NCI-H510A treated with DMSO at 0.1 percent for 48 hours (cell line): ENCODE measurements around the gene CPED1.
A peak's percentile ranks its signal among the peaks of the same experiment; 100 is the strongest.
"Not testable (repeated sequence)": the region's sequence is repeated elsewhere in the genome, so short reads cannot be mapped to it uniquely, and the experiment has no call there.

Experiments used
- DNase-seq: peaks from one replicate; lab custom pipeline; 2025; lab: John Stamatoyannopoulos, UW

The CPED1 gene

DNA sequence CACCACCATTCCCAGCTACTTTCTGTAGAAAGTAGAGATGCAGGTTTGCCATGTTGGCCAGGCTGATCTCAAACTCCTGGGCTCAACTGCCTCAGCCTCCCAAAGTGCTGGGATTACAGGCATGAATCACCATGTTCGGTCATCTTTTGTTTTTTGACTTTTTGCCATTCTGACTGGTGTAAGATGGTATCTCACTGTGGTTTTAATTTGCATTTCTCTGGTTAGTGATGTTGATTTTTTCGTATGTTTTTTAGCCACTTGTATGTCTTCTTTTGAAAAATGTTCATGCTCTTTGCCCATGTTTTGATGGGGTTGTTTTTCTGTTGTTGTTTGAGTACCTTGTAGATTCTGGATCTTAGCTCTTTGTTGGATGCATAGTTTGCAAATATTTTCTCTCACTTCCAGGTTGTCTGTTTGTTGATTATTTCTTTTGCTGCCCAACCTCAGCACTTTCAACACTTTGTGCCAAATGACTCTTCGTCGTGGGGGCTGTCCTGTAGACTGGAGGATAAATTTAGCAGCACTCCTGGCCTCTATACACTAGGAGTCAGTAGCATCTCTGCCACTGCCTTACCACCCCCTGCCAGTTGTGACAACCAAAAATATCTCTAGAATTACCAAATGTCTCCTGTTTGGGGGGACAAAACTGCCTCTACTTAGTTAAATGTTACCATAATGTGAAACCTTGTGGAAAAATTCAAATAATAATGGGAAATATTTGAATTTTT, 6.5 kb upstream of the CPED1 start:
- DNase-seq: no peak

DNA sequence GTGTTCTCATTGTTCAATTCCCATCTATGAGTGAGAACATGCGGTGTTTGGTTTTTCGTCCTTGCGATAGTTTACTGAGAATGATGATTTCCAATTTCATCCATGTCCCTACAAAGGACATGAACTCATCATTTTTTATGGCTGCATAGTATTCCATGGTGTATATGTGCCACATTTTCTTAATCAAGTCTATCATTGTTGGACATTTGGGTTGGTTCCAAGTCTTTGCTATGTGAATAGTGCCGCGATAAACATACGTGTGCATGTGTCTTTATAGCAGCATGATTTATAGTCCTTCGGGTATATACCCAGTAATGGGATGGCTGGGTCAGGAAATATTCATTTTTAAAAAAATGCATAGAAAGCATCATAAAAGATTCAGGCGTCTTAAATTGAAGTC, 4.9 kb upstream of the CPED1 start:
- DNase-seq: not testable (repeated sequence)

DNA sequence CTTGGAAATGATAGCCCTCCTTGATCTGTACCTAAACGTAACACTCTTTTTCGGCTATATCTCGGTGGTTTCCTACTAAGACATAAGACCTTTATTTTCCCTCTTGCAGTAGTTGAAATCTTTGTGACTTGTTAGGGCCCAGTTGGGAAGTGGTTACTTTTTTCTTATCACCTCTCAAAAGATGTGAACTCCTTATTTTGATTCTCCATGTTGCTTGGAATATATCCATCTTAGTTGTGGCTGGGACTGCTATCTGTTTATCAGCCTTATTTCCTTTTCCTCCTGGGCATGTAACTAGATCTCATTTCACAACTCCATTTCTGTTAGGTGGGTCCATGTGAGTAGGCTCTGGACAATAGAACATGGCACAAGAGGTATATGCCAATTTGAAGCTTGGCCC, 4.1 kb upstream of the CPED1 start:
- no peak for DNase-seq

DNA sequence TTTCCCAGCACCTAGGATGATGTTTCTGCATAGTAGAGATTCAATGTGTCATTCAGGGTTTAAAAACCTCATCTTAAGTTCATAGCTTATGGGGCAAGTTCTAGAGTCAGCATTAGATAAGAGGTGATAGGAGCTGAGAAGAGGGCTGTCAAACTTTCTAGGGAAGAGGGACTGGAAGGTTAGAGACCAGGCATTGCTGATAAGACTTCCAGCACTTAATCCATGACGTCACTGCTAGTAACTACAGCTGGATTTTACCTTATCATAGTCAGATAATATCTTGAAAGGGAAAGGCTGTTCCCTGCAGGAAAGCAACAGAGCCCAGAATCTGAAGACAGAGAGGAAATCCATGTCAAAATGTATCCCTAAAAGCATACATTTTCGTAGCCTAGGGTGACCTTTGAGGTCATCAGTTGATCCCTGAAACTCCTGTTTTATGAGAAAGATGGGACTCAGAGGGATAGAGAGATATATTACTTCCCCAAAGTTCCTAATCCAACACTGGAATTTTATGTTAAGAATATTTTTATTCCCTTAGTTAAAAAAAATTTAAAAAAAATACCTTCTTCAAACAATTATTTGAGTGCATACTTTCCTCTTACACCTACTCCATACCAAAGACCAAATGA, 3.3 kb upstream of the CPED1 start:
- DNase-seq: no peak

DNA sequence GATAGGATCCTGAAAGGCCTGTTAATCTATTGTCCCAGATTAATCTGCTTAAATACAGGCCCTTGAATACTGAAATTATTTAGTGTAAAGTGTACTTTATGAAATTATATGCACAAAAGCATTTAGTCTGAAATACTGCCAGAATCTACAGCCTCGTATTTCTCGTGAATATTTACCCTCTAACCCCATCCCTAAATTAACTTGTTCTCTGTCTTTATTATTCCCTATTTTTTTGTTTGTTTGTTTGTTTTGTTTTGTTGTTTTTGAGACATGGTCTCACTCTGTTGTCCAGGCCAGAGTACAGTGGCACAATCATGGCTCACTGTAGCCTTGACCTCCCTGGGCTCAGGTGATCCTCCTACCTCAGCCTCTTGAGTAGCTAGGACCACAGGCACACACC, 2.7 kb upstream of the CPED1 start:
- DNase-seq: no peak

DNA sequence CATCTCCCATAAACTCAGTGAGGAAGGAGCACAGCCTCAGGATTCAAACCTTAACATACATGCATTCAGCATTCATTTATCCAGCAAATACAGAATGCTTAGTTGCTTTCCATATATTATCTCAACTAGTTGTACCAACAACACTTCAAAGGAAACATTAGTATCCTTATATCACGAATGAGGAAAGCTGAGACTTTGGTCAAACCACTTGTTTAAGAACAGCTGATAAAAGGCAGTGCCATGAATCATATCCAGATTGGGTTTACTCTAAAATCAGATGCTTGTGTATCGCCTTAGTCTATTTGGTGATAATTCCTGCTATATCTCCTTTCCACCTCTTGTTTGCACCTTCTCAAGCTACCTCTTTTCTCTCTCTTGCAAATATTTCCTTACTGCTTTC, 1.9 kb upstream of the CPED1 start:
- DNase-seq: no peak

DNA sequence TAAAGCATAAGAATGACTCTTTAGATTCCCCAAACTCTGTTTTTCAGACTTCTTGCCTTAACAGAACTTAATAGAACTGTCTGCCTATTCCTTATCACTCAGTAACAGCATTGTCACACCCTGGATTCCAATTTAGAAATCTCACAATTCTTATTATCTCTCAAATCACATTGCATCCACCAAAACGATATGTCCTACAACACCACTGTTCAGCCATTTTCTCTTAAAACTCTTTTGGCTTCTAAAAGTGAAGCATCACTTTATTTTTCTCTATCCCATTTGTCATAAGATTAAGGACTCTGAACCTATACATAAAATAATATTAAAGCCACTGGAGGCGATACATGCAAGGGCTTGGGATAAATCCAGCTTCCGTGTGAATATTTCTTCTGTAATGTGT, 1.2 kb upstream of the CPED1 start:
- DNase-seq: no peak

DNA sequence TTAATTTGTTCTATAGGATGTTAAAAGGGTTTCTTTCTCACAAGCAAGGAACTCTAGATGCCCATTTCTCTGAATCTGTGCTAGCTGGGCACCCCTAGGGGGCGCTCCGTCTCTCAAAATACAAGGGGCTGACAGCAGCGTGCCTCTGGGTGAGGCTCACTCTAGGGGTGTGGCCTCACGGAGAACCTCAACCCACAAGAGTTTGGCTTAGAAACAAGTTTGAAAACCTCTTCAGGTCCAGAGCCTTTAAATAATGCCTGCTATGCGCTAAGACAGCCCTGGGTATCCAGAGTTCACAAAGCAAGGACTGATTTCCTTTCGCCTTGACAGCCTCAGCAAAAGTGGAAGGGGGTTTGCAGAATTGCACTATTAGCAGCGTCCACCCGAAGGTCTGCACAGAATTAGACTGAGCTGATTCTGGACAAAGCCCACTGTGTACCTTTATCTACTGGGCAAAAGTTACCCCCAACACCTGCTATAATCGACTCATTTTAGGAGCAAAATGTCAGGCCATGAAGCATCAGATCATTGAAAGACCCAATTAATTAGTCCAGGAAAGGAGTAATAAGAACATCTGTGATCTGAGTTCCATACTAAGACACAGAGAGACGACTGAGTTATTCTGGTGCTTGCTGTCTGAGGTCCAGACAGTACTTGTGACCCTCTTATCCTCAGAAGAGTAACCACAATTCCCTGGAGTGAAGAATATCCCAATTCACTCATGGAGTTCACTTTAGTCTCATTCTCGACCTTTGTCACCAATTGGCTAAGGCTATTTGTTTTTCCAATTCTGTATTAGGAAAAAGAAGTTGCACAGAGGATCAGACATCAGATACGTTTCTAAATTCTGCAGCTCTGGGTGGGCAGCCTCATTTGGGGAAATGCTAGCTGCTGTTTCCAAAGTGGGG, 574 bp upstream of the CPED1 start:
- DNase-seq: peak; percentile 66

DNA sequence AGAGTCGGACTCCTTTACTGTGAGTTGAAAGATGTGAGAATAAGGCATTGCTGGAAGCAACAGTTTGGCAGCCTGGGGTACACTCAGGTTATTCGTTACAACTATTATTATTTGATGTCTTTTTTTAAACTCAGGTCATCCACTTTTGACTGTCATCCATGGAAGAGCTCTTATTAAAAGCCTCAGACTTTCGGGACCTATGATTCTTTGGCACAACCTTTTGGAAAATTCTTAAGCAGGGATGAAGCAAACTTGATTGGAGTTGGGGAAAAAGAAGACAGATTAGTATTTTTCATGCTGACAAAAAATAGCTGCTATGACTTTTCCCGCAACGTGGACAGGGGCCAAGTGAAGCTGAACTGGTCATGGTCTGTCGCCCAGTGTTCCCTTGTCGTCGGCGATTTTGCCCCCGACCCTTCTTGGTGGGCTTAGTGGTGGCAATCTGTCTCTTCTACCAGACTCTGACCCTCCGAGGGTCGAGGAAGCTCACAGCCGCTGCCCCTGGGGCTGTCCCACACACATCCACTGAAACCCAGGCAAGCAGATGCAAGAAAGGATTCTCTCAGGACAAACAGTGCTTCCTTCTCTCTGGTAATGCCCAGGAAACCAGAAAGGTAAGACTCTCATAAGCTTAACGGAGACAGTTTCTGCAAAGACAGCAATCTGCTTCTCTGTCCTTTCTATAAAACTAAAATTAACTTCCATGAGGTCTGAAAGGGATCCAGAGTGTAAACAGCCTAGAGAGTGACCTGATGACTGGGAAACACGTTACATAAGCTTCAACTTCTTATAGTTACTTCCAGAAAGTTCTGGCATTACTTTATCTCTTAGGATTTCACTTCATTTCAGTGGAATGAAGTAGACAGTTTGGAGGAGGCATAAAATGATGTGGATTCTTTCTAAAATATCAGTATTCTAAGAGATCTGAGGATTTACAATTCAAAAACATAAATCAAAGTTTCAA, 1.0 kb downstream of the CPED1 start:
- no peak for DNase-seq

DNA sequence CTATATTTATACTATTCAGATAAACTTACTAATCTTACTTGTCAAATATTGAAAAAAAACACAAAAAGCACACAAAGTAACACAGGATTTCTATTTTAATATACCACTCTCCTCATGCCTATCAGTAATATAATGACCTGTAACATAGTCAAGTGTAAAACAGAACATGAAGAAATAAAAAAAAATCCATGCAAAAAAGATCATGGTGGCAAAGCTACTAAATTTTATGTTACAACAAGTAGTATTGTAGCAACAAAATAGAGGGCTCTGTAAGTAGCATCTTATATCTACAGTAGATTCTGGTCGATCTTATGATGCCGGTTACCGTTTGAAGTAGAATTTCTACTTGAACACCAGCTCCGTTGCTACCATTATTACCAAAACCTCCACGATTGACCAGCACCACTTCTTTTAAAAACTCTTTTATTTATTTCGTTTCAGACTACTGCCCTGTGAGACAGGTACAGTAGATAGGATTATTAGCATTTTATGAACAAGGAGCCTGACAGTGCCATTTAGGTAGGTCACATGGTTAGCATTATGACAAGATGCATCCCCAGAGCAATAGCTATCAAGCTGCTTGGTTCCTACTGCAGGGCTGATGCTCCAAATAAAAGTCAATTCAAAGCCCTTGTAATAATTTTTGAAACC, 2.1 kb downstream of the CPED1 start:
- no peak for DNase-seq

DNA sequence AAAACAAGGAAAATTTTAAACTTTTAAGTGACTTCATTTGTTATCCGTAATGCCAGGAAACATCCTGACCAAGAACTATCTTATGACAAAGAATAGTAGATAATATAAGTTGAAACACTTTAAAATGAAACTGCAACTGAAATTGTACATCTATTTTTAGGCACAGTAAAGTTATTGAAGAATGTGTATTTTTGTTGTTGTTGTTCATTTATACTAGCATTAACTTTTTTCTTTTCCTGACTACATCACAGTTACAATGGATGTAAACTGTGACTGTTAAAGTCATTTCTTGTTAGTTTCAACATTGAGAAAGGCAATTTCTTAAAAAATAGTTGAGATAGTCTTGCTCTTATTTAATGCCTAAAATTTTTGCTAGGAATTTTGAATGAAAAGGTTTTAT, 2.6 kb downstream of the CPED1 start:
- no peak for DNase-seq

DNA sequence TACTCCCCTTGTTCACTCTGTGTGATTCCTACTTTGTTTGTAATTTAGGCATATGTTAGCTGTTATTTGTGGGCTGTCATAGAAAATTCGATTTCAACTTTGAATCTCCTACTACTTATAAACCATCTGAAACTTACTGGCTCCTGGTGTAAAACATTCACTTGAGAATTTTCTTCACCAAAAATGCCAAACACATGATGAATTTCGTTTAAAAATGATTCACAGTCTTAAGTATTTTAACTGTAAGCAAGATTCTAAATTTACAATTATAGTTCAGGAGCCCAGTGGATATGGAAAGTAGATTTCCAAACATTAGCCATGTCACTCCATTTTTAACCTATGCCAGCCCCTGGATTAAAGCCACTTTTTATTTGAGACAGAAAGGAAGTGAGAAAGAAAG, 3.1 kb downstream of the CPED1 start:
- no peak for DNase-seq

DNA sequence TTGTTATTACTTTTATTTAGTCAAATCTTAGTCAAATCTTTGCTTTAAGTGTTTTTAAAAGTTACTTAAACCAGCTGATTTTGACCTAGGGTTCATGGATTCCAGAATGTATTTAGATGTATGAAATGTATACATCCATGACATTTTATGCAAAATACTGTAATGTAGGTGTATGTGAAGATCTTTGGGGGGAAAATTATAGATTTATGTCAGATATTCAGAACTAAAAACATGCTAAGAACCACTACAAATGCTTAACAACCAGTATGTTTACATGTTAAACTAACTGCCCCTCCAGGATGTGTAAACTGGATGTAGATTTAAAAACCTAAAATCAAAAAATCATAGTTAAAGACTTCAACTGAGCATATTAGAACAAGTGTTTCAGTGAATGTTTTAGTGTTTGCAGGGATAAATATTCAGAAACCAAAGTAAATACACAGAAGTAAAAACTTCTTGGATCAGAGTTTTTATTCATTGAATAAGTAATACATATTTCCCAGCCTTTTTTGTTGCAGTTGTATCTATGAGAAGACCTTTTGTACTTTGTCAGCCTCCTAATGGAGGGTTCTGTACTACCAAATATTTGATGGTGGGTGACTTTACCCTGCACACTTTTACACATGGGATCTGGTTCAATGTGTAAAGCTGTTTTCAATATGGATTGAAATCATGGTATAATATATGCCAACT, 3.9 kb downstream of the CPED1 start:
- DNase-seq: no peak

DNA sequence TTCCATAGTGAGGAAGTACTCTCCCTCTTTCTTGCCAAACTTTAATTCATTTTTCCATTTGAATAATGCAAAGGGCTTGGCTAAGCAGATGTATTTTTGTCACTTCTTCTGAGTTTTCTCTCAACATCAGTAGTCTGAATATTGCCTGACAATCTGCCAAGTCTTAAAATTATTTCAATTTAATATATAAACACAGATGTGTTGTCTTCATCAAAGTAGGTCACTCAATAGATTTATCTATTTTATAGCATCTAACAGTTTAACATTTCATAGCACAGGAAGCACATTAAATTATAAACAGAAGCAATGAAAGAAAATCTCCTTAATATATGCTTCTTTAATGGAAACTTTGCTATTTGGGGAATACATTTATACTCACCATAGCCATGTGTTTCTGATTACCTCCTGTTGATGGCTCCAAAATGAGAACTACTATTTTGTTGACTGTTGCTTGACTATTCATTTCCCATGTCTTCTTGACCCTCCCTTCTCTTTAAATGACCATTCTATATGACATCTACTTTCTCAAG, 4.5 kb downstream of the CPED1 start:
- no peak for DNase-seq

DNA sequence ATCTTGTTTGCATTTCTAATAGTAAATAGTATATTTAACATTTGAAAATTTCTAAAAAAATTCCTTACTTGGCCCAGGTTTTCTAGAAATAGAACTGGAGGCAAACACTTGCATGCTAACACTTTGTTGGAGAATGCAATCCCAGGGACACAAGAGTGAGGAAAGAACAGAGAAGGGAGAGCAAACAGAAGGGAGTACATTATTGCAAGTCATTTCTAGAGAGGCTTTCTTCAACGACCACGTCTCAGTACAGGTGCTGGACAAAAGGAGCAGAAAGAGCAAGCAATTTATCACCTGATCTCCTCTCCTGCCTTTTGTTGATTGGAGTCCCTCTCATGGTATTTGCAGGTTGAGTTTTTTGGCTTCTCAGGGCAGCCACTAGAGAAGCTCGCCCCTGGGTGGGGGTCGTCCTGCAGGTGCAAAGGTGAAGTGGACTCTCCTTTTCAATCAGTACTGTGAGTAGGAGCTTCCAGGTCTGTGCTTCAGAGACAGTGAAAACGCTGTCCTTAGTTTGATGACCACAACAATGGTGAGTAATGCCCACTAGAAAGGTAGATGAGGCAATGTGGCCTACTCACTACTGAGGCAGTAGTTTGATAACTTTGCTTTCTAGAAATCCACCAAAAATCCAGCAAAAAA, 5.2 kb downstream of the CPED1 start:
- no peak for DNase-seq

DNA sequence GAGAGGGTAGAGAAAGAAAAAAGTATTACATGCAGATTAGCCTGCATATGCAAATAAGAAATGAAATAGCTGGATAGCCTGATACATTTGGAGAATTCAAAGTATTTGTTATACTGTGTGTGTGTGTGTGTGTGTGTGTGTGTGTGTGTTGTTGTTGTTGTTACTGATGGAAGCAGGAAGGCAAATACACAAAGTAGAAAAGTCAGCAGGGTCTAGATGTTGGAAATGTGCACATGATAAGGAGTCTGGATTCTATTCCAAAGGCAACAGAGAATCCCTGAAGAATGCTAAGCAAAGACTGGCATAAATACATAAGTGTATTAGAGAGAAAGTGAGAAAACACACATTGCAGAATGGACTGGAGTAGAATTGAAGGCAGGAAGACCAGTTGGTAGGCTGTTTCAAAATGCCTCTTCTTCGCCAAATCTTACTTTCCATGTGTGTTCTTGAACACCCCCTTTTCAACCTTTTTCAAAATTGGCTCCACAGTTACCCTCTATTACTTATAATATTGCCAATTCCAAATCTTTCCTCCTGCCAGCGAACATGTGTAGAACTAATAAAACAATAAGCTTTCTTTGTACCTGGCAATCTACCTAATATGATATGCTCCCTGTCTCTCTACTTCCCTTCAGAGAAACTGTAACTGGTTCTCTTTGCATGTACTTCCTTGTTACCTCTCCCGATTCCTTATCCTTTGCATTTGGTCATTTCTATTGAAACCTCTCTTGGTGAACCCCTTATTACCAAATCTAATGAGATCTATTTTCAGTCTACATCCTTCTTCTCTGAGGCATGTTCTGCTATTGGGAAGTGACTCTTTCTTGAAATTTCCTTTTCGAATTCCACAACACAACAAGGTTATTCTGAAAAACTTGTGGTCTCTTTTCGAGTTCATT, 6.2 kb downstream of the CPED1 start:
- DNase-seq: no peak

DNA sequence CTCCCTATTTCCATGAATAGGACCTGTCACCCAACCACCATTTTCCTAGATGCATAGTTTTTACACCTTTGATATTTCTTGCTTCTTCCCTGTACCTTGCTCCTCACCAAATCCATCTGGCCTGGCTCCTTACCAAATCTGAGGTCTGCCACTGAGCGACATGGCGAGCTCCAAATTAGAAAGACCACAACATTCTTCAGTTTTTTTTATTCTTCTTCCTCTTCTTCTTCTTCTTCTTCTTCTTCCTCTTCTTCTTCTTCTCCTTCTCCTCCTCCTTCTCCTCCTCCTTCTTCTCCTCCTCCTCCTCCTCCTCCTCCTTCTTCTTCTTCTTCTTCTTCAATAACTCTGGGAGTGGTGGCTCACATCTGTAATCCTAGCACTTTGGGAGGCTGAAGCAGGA, 7.1 kb downstream of the CPED1 start:
- DNase-seq: no peak

DNA sequence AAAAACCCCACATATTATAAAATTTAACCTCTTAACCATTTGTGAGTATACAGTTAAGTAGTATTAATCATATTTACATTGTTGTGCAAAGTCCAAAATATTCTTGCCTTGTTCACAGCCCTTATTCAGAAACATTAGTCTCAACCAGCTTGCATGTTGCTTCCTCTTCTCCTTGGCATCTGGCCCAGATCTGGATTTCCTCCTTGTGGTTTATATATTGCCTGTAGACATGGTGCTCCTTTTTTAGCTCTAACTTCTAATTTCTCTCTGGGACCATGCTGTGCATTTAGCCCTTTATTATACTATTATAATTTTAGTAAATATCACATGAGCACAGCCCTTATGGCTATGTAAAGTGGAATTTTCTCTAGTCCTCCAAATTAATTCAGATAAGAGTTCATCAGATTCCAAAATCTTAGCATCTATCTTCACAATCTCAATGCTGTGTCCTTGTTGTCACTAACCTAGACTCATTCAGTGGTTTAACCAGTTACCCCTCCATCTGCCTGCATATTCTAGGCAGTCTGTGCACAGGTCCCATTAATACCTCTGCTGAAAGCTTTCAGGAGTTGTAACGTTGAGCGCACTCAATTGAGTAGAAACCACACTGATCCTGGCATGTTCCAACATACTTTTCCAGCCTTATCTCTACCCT, 7.9 kb downstream of the CPED1 start:
- DNase-seq: peak; percentile 4
